Measurements from ENCODE around the gene ZSWIM4. TPM values are rescaled to one million over a fixed set of nuclear protein-coding genes. Genes with fewer than 3 reads are reported as not detected.

ZSWIM4 gene
- total and polyA plus RNA-seq, 12 donors, result 1.2 to 7.1 (median 2.7) TPM

DNA sequence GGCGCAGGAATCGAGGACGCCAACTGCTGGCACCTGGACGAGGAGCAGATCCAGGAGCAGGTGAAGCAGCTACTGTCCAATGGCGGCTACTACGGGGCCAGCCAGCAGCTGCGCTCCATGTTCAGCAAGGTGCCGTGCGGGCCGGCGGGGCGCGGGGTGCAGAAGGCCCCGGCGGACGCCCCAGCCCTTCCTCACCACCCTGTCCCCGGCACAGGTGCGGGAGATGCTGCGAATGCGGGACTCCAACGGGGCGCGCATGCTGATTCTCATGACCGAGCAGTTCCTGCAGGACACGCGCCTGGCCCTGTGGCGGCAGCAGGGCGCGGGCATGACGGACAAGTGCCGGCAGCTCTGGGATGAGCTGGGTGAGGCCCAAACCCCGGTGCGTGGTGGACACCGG, 13.6 kb downstream of the ZSWIM4 start:
- H3K4me3 ChIP-seq, result no peak overlapping the region
- H3K9me3 ChIP-seq, result no peaks in the 10 kb centered on the region
- TF ChIP-seq, protein P1, sequence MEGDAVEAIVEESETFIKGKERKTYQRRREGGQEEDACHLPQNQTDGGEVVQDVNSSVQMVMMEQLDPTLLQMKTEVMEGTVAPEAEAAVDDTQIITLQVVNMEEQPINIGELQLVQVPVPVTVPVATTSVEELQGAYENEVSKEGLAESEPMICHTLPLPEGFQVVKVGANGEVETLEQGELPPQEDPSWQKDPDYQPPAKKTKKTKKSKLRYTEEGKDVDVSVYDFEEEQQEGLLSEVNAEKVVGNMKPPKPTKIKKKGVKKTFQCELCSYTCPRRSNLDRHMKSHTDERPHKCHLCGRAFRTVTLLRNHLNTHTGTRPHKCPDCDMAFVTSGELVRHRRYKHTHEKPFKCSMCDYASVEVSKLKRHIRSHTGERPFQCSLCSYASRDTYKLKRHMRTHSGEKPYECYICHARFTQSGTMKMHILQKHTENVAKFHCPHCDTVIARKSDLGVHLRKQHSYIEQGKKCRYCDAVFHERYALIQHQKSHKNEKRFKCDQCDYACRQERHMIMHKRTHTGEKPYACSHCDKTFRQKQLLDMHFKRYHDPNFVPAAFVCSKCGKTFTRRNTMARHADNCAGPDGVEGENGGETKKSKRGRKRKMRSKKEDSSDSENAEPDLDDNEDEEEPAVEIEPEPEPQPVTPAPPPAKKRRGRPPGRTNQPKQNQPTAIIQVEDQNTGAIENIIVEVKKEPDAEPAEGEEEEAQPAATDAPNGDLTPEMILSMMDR (IDR thresholded peaks at IDR 0.05), result no peak
- H3K27me3 ChIP-seq, result no peaks in the 10 kb centered on the region
- ATAC-seq (peak in 1 of 8 donors; percentile 28), DNase-seq (no peak)
- 95 to 97% methylated on average over 34 of the region's 34 CpGs for WGBS, 2 donors
- H3K4me1 ChIP-seq, result peaks cover 0 to 3% (median 0%) of the 10 kb centered on the region in 9 donors
- H3K36me3 ChIP-seq, result peaks cover 0 to 80% (median 11%) of the 10 kb centered on the region in 9 donors
- H3K27ac ChIP-seq, result no peak overlapping the region
- intact Hi-C loops (cut with DNase I), result no loop called here

DNA sequence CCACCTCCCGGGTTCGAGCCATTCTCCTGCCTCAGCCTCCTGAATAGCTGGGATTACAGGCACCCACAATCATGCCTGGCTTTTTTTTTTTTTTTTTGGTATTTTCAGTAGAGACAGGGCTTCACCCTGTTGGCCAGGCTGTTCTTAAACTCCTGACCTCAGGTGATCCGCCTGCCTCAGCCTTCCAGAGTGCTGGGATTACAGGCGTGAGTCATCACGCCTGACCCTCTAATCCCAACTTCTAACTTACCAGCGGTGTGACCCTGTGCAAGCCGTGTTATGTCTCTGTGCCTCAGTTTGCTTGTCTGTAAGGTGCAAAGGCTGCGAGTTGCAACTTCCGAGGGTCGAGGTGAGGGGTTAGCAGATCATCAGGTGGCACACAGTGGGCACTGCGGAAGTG, 17.3 kb downstream of the ZSWIM4 start:
- intact Hi-C loops (cut with DNase I), result no loop called here
- no peak overlapping the region for H3K4me3 ChIP-seq
- no peaks in the 10 kb centered on the region for H3K9me3 ChIP-seq
- no peak for ATAC-seq
- H3K4me1 ChIP-seq, result peaks cover 0 to 1% (median 0%) of the 10 kb centered on the region in 9 donors
- 94 to 96% methylated on average over 11 of the region's 11 CpGs for WGBS, 2 donors
- DNase-seq, result no peak
- no peaks in the 10 kb centered on the region for H3K27me3 ChIP-seq
- no peak overlapping the region for H3K27ac ChIP-seq
- TF ChIP-seq, protein P1 (IDR thresholded peaks at IDR 0.05), result no peak
- H3K36me3 ChIP-seq, result peaks cover 0 to 91% (median 11%) of the 10 kb centered on the region in 9 donors

DNA sequence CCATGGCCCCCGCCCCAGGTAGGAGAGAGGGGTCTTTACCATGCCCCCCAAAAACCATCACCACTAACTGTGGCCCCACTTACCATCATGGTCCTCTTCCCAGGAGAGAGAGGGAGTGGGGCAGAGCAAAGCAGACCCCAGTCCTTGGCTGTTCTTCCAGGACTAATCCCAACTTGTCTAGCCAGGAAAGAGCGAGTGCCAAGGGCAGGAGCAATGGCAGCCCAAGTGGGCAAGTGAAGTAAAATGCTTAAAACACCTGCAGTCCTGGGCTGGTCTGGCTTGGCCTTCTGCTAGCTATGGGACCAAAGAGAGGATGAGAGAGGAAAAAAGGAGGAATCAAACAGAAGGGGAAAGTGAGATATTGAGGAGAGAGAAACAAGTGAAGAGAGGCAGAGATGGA, 17.9 kb downstream of the ZSWIM4 start:
- Histone ChIP-seq H3K4me3 (no peak overlapping the region), H3K27ac (no peak overlapping the region), H3K27me3 (no peaks in the 10 kb centered on the region), H3K4me1 (peaks cover 0 to 7% (median 0%) of the 10 kb centered on the region in 9 donors), H3K9me3 (no peaks in the 10 kb centered on the region), H3K36me3 (peaks cover 0 to 88% (median 11%) of the 10 kb centered on the region in 9 donors)
- no peak for ATAC-seq
- intact Hi-C loops (cut with DNase I), result no loop called here
- no peak for DNase-seq
- 94 to 98% methylated on average over 2 of the region's 2 CpGs for WGBS, 2 donors
- TF ChIP-seq, protein P1 (IDR thresholded peaks at IDR 0.05), result no peak

DNA sequence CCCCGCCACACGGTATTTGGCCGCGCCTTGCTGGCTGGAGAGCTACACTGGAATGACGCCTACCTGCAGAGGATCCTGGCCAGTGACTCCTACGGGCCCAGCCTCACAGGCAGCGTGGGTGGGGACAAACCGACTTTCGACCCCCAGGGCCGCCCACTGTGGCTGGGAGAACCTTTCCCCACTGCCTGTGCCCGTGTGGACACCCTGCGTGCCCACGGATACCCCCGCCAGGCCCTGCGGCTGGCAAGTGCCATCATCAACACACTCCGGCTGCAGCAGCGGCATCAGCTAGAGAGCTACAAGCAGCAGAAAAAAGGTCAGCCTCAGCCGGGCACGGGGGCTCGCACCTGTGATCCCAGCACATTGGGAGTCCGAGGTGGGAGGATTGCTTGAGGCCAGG, 19.3 kb downstream of the ZSWIM4 start:
- Histone ChIP-seq H3K4me3 (no peak overlapping the region), H3K27me3 (no peaks in the 10 kb centered on the region), H3K27ac (no peak overlapping the region), H3K36me3 (peaks cover 0 to 80% (median 4%) of the 10 kb centered on the region in 9 donors), H3K9me3 (no peaks in the 10 kb centered on the region), H3K4me1 (peaks cover 0 to 9% (median 0%) of the 10 kb centered on the region in 9 donors)
- intact Hi-C loops (cut with DNase I), result no loop called here
- WGBS, 2 donors, result 95 to 96% methylated on average over 21 of the region's 21 CpGs
- ATAC-seq (no peak), DNase-seq (no peak)
- TF ChIP-seq, protein P1 (IDR thresholded peaks at IDR 0.05), result no peak

All from heart right ventricle (tissue), 16 donors.